Endothelial cell of umbilical vein (primary cell): ENCODE measurements around the gene WASF3.

Experiments used
- CTCF ChIP-seq, 2 donors: IDR thresholded peaks; 1 replicate in 1 of 2; 2 replicates in 1 of 2; pipeline ENCODE4 v1.5.1; 2011; ENCODE audit warnings: low read length in 2 of 2, mild to moderate bottlenecking in 2 of 2, moderate library complexity in 2 of 2, control low read depth in 1 of 2, inconsistent platforms in 1 of 2, low read depth in 1 of 2; ENCODE audit not compliant: insufficient read depth in 1 of 2; ENCODE audit errors: extremely low read depth in 1 of 2
- EZH2 ChIP-seq: IDR thresholded peaks from 2 replicates; pipeline ENCODE4 v1.6.1; 2012; ENCODE audit warnings: borderline replicate concordance, low read depth, mild to moderate bottlenecking, moderate library complexity, low read length, inconsistent platforms; ENCODE audit not compliant: severe bottlenecking
- MAX ChIP-seq: IDR thresholded peaks from 2 replicates; pipeline ENCODE4 v1.6.1; 2011; ENCODE audit not compliant: insufficient read depth, insufficient read length
- POLR2A ChIP-seq: IDR thresholded peaks from 2 replicates; pipeline ENCODE4 v1.6.1; 2012; ENCODE audit warnings: low read depth, mild to moderate bottlenecking, control low read depth, low read length

GRCh38 chr13:26686285-26686684 is 128.8 kb downstream of the WASF3 start:
- no peak for TF ChIP-seq CTCF (IDR thresholded peaks at IDR 0.05; ENCODE audit: extremely low read depth in 1 of 2, insufficient read depth in 1 of 2, low read depth in 1 of 2, low read length in 2 of 2)
- no peak for TF ChIP-seq EZH2
- TF ChIP-seq MAX = no peak
- no peak for TF ChIP-seq POLR2A
